GM12891 (cell line): ENCODE results near the gene SCFD2.

Experiments used
- POLR2A ChIP-seq: IDR thresholded peaks from 2 replicates; pipeline ENCODE4 v1.6.1; 2011; ENCODE audit warnings: low read depth, low read length, control low read depth
- POLR2AphosphoS5 ChIP-seq: IDR thresholded peaks from 2 replicates; pipeline ENCODE4 v1.6.1; 2011; ENCODE audit warnings: low read depth, low read length, control low read depth
- TAF1 ChIP-seq: IDR thresholded peaks from 2 replicates; pipeline ENCODE4 v1.6.1; 2011; ENCODE audit warnings: low read depth, low read length, control low read depth

DNA sequence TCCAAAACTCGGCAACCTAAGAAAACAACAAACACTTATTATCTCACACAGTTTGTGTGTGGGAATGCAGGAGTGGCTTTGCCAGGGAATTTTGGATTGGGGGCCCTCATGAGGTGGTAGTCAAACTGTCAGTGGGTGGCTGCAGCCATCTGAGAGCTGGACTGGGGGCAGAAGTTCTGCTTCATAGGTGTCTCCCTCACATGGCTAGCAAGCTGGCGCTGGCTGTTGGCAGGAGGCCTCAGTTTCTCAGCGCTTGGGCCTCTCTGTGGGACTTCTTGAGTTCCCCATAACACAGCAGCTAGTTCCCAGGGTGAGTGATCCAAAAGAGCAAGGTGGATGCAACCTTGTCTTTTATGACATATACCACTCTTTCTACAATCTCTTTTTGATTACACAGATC is 529.7 kb downstream of the SCFD2 start:
- TF ChIP-seq POLR2A, result no peak
- no peak for TF ChIP-seq TAF1
- no peak for TF ChIP-seq POLR2AphosphoS5
